ENCODE measurements around the gene RNU1-4.
"Not testable (repeated sequence)": the region's sequence is repeated elsewhere in the genome, so short reads cannot be mapped to it uniquely, and the experiment has no call there.

Gene RNU1-4

GRCh38 chr1:16732254-16732896, 7.9 kb upstream of the RNU1-4 start:
- not testable (repeated sequence) for DNase-seq

- not testable (repeated sequence) for DNase-seq
These were observed 914 bp downstream of the RNU1-4 start for GRCh38 chr1:16741230-16741629.

- DNase-seq, result not testable (repeated sequence)
These were observed 7.3 kb downstream of the RNU1-4 start for GRCh38 chr1:16747660-16748059.

GRCh38 chr1:16748710-16749109, 8.4 kb downstream of the RNU1-4 start:
- not testable (repeated sequence) for DNase-seq

GRCh38 chr1:16749910-16750888, 9.9 kb downstream of the RNU1-4 start:
- not testable (repeated sequence) for DNase-seq

GRCh38 chr1:16752770-16753169, 12.5 kb downstream of the RNU1-4 start:
- DNase-seq, result not testable (repeated sequence)

- DNase-seq, result not testable (repeated sequence)
These were observed 15.1 kb downstream of the RNU1-4 start for GRCh38 chr1:16755385-16755784.

- not testable (repeated sequence) for DNase-seq
These were observed 15.6 kb downstream of the RNU1-4 start for GRCh38 chr1:16755932-16756331.

GRCh38 chr1:16757574-16757973, 17.3 kb downstream of the RNU1-4 start:
- DNase-seq, result not testable (repeated sequence)

- DNase-seq, result not testable (repeated sequence)
These were observed 17.7 kb downstream of the RNU1-4 start for GRCh38 chr1:16758060-16758459.

- not testable (repeated sequence) for DNase-seq
These were observed 18.8 kb downstream of the RNU1-4 start for GRCh38 chr1:16759041-16759493.

GRCh38 chr1:16759650-16760455, 19.5 kb downstream of the RNU1-4 start:
- not testable (repeated sequence) for DNase-seq

GRCh38 chr1:16760456-16760765, 20.1 kb downstream of the RNU1-4 start:
- not testable (repeated sequence) for DNase-seq

- DNase-seq, result not testable (repeated sequence)
These were observed 20.5 kb downstream of the RNU1-4 start for GRCh38 chr1:16760801-16761200.

GRCh38 chr1:16764248-16764819, 24.0 kb downstream of the RNU1-4 start:
- DNase-seq, result not testable (repeated sequence)

GRCh38 chr1:16764820-16765655, 24.7 kb downstream of the RNU1-4 start:
- not testable (repeated sequence) for DNase-seq

GRCh38 chr1:16765731-16766605, 25.7 kb downstream of the RNU1-4 start:
- not testable (repeated sequence) for DNase-seq

- not testable (repeated sequence) for DNase-seq
These were observed 26.5 kb downstream of the RNU1-4 start for GRCh38 chr1:16766689-16767256.

GRCh38 chr1:16770139-16770759, 29.9 kb downstream of the RNU1-4 start:
- not testable (repeated sequence) for DNase-seq

Measured in activated naive CD4-positive, alpha-beta T cell (primary cell).